Omental fat pad (tissue), 4 donors: ENCODE measurements around the gene MLXIP. TPM values are rescaled to one million over a fixed set of nuclear protein-coding genes. Genes with fewer than 3 reads are reported as not detected.

Experiments
- ATAC-seq: fragments of 150-250 bp; one replicate; pipeline ENCODE4 v1.9.1; 2016; ENCODE audit warnings: mild to moderate bottlenecking, moderate library complexity; ENCODE audit not compliant: low FRiP score
- DNase-seq: peaks from one replicate; pipeline ENCODE4 v3.0.0-alpha.2; 2019; ENCODE audit warnings: low spot score
- CTCF ChIP-seq, 3 donors: fragments of 450-650 bp; IDR thresholded peaks; one replicate each; pipeline ENCODE4 v1.5.1; 2016 to 2017; ENCODE audit warnings: antibody characterized with exemption in 3 of 3, mild to moderate bottlenecking in 3 of 3, moderate library complexity in 2 of 3
- total RNA-seq, 4 donors: library from RNA; depleted of rRNA; stranded (reverse); fragments of >200 nt; gene quantifications; one replicate each; pipeline ENCODE4 v1.1.0, GENCODE V29; 2016

Gene MLXIP
- total RNA-seq, 4 donors from 2014 or later = 17.4 to 49.6 (median 32.6) TPM

DNA sequence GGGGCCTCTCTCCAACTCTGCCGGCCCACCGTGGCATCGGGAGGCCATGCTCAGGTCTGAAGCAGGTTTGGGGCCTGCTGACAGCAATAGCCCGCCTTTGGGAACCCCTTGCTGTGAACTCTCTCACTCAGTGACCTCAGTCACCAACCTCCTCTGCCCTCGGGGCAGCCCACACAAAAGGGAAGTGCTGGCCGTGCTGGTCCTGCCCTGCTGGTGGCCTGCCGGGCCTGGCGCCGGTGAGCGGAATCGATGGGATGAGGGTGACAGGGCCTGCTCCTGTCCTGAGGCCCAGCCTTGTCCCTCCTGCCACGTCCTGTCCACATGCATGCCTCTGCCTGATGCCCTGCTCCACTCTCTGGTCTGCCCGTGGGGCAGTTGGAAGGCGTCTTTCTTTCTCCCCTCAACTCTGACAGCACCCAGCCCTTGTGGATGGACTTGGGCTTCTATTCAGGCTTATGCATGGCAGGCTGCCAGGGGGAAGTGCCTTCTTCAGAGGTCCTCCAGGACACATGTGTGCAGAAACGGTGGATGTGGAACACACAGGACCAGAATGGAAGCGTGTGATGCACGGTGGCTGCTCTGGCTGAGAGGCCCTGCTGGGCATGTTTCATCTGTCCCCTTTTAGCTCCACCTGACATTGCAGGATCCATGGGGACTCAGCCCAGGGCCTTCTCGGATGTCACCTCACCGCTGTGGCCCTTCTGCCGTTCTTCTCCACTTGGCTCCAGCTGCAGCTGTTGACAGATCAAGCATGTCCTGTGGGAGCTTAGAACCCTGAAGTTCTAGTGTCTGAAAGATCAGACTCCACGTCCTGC lies 63.6 kb downstream of the MLXIP start:
- DNase-seq (no peak), ATAC-seq (no peak)
- no peak for TF ChIP-seq CTCF (IDR thresholded peaks at IDR 0.05)

GRCh38 chr12:122142857-122143256 lies 64.3 kb downstream of the MLXIP start:
- no peak for DNase-seq
- TF ChIP-seq CTCF (IDR thresholded peaks at IDR 0.05) = no peak
- no peak for ATAC-seq

DNA sequence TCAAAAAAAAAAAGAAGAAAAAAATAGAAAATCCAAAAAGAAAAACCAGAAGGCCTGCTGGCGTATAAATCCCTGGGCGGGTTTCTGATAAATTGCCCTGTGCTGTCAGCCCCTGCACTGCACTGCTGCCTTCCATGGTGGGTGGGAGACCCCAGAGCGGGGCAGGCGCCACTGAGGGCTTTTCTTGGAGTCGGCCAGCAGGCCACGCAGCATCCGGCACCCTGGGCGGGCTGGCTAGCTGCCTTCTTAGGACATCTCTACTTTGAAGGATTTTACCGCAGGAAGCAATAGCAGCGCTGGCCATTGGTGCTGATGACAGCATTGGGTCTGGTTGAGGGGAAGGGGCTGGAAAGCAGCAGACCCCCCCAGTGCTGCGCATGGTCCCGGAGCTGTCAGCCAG lies 66.3 kb downstream of the MLXIP start:
- DNase-seq (no peak), ATAC-seq (no peak)
- TF ChIP-seq CTCF (IDR thresholded peaks at IDR 0.05) = no peak

GRCh38 chr12:122145505-122146330 lies 67.2 kb downstream of the MLXIP start:
- ATAC-seq (no peak), DNase-seq (no peak)
- no peak for TF ChIP-seq CTCF (IDR thresholded peaks at IDR 0.05)

GRCh38 chr12:122147514-122148290 lies 69.1 kb downstream of the MLXIP start:
- no peak for TF ChIP-seq CTCF (IDR thresholded peaks at IDR 0.05)
- DNase-seq = no peak
- no peak for ATAC-seq

- ATAC-seq (no peak), DNase-seq (no peak)
- no peak for TF ChIP-seq CTCF (IDR thresholded peaks at IDR 0.05)
These were observed 70.1 kb downstream of the MLXIP start for GRCh38 chr12:122148657-122149056.
